Neural cell (in vitro differentiated cells): ENCODE measurements around the gene TRMT2A.

Experiments
- EP300 ChIP-seq: fragments of 450-650 bp; conservative IDR thresholded peaks from 2 replicates; pipeline ENCODE4 v1.6.1; 2014; ENCODE audit warnings: antibody characterized with exemption, mild to moderate bottlenecking, moderate library complexity; ENCODE audit not compliant: poor library complexity, severe bottlenecking
- EZH2 ChIP-seq: fragments of 200-600, 300-800 bp; shearing (Covaris generic), sonication (generic); IDR thresholded peaks from 2 replicates; pipeline ENCODE4 v1.6.1; 2014; ENCODE audit warnings: antibody characterized with exemption, low read length, borderline replicate concordance, mild to moderate bottlenecking; ENCODE audit not compliant: insufficient read depth, poor library complexity, severe bottlenecking
- MXI1 ChIP-seq: fragments of 450-650 bp; conservative IDR thresholded peaks from 2 replicates; pipeline ENCODE4 v1.6.1; 2014; ENCODE audit warnings: antibody characterized with exemption, mild to moderate bottlenecking; ENCODE audit not compliant: poor library complexity, severe bottlenecking
- POLR2AphosphoS5 ChIP-seq: IDR thresholded peaks from 2 replicates; pipeline ENCODE4 v1.6.1; 2012
- RAD21 ChIP-seq: fragments of 450-650 bp; conservative IDR thresholded peaks from 2 replicates; pipeline ENCODE4 v1.6.1; 2014; ENCODE audit warnings: antibody characterized with exemption, mild to moderate bottlenecking, moderate library complexity
- SMC3 ChIP-seq: fragments of 450-650 bp; conservative IDR thresholded peaks from 2 replicates; pipeline ENCODE4 v1.6.1; 2014; ENCODE audit warnings: antibody characterized with exemption, mild to moderate bottlenecking, moderate library complexity; ENCODE audit not compliant: poor library complexity
- TAF1 ChIP-seq: IDR thresholded peaks from 2 replicates; pipeline ENCODE4 v1.6.1; 2012; ENCODE audit warnings: low read depth
- TF ChIP-seq, protein P1 (sequence below): fragments of 450-650 bp; IDR thresholded peaks from 2 replicates; pipeline ENCODE4 v1.5.1; 2014; ENCODE audit warnings: antibody characterized with exemption, mild to moderate bottlenecking, moderate library complexity; ENCODE audit not compliant: poor library complexity, severe bottlenecking
- TF ChIP-seq, protein P2 (sequence below): IDR thresholded peaks from 2 replicates; pipeline ENCODE4 v1.6.1; 2012; ENCODE audit warnings: borderline replicate concordance

GRCh38 chr22:20154602-20155187 lies 37.7 kb upstream of the TRMT2A start:
- TF ChIP-seq, protein P1, sequence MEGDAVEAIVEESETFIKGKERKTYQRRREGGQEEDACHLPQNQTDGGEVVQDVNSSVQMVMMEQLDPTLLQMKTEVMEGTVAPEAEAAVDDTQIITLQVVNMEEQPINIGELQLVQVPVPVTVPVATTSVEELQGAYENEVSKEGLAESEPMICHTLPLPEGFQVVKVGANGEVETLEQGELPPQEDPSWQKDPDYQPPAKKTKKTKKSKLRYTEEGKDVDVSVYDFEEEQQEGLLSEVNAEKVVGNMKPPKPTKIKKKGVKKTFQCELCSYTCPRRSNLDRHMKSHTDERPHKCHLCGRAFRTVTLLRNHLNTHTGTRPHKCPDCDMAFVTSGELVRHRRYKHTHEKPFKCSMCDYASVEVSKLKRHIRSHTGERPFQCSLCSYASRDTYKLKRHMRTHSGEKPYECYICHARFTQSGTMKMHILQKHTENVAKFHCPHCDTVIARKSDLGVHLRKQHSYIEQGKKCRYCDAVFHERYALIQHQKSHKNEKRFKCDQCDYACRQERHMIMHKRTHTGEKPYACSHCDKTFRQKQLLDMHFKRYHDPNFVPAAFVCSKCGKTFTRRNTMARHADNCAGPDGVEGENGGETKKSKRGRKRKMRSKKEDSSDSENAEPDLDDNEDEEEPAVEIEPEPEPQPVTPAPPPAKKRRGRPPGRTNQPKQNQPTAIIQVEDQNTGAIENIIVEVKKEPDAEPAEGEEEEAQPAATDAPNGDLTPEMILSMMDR = no peak
- TF ChIP-seq RAD21 = no peak
- no peak for TF ChIP-seq EZH2
- no peak for TF ChIP-seq EP300
- TF ChIP-seq POLR2AphosphoS5 = no peak
- TF ChIP-seq SMC3 = no peak
- TF ChIP-seq TAF1 = no peak
- TF ChIP-seq, protein P2, sequence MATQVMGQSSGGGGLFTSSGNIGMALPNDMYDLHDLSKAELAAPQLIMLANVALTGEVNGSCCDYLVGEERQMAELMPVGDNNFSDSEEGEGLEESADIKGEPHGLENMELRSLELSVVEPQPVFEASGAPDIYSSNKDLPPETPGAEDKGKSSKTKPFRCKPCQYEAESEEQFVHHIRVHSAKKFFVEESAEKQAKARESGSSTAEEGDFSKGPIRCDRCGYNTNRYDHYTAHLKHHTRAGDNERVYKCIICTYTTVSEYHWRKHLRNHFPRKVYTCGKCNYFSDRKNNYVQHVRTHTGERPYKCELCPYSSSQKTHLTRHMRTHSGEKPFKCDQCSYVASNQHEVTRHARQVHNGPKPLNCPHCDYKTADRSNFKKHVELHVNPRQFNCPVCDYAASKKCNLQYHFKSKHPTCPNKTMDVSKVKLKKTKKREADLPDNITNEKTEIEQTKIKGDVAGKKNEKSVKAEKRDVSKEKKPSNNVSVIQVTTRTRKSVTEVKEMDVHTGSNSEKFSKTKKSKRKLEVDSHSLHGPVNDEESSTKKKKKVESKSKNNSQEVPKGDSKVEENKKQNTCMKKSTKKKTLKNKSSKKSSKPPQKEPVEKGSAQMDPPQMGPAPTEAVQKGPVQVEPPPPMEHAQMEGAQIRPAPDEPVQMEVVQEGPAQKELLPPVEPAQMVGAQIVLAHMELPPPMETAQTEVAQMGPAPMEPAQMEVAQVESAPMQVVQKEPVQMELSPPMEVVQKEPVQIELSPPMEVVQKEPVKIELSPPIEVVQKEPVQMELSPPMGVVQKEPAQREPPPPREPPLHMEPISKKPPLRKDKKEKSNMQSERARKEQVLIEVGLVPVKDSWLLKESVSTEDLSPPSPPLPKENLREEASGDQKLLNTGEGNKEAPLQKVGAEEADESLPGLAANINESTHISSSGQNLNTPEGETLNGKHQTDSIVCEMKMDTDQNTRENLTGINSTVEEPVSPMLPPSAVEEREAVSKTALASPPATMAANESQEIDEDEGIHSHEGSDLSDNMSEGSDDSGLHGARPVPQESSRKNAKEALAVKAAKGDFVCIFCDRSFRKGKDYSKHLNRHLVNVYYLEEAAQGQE = no peak
- TF ChIP-seq MXI1 = no peak
